Measurements from ENCODE around the gene TSPEAR. TPM values are rescaled to one million over a fixed set of nuclear protein-coding genes. Genes with fewer than 3 reads are reported as not detected.
"Not testable (repeated sequence)": the region's sequence is repeated elsewhere in the genome, so short reads cannot be mapped to it uniquely, and the experiment has no call there.

The TSPEAR gene
- total RNA-seq, 1 donor from 2014 or later: not detected

GRCh38 chr21:44702111-44702972 lies 9.0 kb downstream of the TSPEAR start:
- no peak for DNase-seq (ENCODE audit: low read depth)

DNA sequence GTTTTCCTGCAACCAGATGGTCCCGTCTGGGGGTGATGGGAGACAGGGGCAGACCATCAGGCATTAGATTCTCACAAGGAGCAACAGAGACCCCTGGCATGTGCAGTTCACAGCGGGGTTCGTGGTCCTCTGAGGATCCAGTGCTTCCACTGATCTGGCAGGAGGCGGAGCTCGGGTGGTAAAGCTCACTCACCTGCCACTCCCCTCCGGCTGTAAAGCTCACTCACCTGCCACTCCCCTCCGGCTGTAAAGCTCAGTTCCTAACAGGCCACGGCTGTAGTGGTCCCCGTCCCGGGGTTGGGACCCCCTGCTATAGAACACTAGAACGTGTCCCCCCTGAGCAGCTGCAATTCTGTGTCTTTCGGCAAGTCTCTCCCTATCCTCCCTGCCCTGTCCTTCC lies 9.8 kb downstream of the TSPEAR start:
- DNase-seq (ENCODE audit: low read depth): no peak

GRCh38 chr21:44701023-44701400 lies 10.4 kb downstream of the TSPEAR start:
- no peak for DNase-seq (ENCODE audit: low read depth)

DNA sequence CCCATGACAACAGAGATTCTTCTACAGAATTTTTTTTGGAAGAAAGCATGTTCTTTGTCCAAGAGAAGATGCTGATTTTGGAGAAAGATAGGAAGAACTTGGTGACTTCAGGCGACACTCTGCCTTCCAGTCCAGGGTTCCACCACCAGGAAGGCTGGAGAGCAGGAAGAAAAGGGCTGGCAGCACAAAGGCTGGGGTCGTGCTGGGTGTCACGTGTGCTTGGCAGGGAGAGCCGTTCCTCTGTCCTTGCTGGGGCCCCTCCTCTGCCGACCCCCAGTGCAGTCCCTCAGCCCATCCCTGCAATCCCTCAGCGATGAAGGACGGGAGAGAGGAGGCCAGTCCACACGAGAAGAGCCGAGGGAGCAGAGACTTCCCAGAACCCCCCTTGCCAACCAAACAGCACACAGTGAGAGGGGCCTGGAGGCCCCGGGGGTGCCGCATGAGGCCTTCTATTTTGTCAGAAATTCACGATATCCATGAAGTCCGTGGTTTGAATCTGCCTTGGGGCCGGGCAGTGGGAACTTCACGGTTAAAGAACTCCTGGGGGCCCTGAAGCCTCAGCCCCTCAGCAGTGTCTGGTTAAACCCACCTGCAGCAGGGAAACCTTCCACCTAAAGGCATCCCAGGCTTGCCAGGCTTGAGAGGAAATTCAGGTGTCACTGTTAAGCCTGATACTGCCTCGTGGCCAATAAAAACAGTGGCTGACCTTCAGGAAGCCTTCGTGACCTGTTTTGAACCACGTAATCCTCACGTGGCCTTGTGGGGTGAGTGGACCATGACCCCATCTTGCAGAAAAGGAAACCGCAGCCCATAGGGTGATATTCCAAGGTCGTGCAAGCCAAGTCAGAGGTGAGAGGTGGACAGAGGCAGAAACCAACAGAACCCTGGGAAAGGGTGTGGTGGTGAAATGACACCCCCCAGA lies 11.0 kb downstream of the TSPEAR start:
- DNase-seq (ENCODE audit: low read depth): no peak

DNA sequence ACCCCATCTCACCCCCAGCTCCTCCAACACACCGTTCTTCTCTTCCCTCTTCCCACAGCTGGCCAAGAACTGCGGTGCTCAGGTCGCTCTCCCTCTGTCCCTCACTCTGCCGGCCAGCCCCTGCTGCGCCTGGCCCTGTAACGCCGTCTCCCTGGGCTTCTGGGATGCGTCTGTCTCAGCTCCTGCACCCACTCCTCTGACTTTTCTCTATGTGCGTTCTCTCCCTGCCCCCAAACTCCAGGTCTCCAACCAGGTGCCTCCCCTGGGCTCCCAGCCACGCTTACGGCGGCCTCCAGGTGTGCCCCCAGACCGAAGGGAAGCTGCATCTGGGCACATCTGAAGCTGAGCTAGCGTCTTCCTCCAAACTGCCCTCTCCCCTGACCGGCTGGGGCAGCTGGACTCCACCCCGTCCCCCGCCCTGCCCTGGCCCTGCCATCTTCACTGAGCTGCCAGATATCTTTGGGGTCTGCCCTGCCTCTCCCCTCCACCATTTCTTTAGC lies 11.8 kb downstream of the TSPEAR start:
- no peak for DNase-seq (ENCODE audit: low read depth)

- DNase-seq (ENCODE audit: low read depth): no peak
Measured at GRCh38 chr21:44697811-44698734, 13.3 kb downstream of the TSPEAR start.

DNA sequence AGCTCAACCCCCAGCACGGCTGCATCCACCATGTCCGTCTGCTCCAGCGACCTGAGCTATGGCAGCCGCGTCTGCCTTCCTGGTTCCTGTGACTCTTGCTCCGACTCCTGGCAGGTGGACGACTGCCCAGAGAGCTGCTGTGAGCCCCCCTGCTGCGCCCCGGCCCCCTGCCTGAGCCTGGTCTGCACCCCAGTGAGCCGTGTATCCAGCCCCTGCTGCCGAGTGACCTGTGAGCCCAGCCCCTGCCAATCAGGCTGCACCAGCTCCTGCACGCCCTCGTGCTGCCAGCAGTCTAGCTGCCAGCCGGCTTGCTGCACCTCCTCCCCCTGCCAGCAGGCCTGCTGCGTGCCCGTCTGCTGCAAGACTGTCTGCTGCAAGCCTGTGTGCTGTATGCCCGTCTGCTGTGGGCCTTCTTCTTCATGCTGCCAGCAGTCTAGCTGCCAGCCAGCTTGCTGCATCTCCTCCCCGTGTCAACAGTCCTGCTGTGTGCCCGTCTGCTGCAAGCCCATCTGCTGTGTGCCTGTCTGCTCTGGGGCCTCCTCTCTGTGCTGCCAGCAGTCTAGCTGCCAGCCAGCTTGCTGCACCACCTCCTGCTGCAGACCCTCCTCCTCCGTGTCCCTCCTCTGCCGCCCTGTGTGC lies 14.1 kb downstream of the TSPEAR start, which contains the start of gene KRTAP10-12:
KRTAP10-12 (plus strand) TSS at position 1 of the 639 bp plus-strand sequence; CDS start at position 31, 30 bp downstream.
- not testable (repeated sequence) for DNase-seq (ENCODE audit: low read depth)

DNA sequence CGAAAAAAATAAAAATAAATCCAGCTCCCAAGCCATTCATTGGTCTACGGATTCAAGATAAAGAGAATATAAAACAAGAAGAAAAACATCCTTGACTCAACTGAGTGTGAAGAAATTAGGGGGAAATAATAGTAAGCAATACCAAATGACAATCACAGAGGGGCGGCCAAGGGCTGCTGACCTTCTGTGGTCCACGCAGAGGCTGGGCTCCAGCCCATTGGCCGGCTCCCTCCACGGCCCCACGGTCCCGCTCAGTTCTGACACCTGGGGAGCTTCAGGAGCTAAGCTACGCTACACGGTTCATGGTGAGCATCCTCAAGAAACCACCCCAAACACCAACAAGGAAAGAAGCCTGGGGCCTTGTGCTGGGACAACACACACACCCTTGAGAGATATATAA lies 14.8 kb downstream of the TSPEAR start:
- no peak for DNase-seq (ENCODE audit: low read depth)

- DNase-seq (ENCODE audit: low read depth): no peak
Measured at GRCh38 chr21:44695641-44696040, 15.7 kb downstream of the TSPEAR start.

GRCh38 chr21:44695184-44695583 lies 16.2 kb downstream of the TSPEAR start:
- no peak for DNase-seq (ENCODE audit: low read depth)

- DNase-seq (ENCODE audit: low read depth): no peak
Measured at GRCh38 chr21:44694776-44695175, 16.6 kb downstream of the TSPEAR start.

DNA sequence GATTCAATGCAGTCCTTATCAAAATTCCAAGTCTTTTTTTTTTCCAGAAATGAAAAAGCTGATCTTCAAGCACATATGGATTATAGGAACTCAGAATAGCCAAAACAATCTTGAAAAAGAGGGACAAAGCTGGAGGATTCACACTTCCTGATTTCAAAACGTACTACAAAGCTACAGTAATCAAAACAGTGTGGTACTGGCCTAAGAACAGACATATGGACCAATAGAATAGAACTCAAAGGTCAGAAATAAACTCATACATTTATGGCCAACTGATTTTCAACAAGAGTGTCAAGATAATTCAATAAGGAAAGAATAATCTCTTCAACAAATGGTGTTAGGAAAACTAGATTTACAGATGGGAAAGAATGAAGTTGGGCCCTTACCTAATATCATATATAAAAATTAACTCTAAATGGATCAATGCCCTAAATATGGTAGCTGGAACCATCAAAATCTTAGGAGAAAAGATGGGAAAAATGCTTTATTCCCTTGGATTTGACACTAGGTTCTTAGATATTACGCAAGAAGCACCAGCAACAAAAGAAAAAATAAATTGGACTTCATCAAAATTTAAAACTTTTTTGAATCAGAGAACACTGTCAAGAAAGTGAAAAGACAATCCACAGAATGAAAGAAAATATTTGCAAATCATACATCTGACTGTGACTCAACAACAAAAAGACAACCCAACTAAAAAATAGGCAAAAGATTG lies 18.4 kb downstream of the TSPEAR start:
- no peak for DNase-seq (ENCODE audit: low read depth)

DNA sequence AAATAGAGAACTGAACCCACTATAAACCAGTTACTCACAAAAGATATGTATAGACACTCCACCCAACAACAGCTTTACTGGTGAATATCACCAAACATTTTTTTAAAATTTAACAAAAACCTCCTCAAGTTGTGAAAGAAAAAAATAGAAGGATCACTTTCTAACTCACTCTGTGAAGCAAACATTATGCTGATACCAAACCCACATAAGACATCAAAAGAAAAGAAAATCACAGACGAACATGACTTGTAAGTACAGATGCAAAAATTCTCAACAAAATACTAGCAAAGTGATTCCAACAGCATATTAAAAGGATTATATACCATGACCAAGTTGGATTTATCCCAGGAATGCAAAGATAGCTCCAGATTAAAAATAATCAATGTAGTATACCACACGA lies 19.7 kb downstream of the TSPEAR start:
- DNase-seq (ENCODE audit: low read depth): no peak

DNA sequence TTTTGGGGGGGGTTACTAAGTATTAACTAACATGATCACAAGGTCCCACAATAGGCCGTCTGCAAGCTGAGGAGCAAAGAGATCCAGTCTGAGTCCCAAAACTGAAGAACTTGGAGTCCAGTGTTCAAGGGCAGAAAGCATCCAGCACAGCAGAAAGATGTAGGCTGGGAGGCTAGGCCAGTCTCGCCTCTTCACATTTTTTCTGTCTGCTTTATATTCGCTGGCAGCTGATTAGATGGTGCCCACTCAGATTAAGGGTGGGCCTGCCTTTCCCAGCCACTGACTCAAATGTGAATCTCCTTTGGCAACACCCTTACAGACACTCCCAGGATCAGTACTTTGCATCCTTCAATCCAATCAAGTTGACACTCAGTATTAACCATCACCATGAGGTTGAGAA lies 21.6 kb downstream of the TSPEAR start:
- DNase-seq (ENCODE audit: low read depth): not testable (repeated sequence)

- DNase-seq (ENCODE audit: low read depth): no peak
Measured at GRCh38 chr21:44687671-44688070, 23.7 kb downstream of the TSPEAR start.

DNA sequence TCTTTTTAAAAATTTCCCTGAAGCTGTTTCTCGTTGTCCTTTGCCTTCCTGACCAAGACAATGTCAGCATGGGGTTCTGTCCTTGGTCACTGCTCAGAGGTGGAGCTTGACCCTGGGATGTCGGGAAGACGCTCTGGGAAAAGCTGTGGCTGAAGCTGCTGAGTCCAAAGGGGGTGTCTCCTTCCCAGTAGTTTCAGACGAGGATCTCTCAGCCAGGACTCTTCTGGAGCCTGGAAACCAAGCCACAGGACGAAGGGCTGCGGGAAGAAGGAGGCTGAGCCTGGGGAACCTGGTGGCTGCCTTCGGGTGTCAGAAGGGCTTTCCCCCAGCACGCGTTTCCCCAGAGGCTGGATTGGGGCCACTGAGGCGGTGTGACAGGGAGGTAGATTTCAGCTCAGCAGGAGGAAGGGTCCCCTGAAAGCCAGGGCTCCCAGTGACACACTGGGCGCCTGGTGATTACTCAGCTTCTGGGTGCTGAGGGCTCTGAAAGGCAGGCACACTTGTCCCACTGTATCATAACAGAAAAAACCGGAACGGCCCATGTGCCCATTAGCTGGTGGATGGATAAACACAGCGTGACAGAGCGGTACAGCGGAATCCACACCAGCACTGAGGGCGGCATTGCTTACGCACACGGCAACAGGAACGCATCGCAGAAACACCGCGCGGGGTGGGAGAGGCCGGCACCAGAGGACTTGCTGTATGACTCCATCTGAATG lies 24.4 kb downstream of the TSPEAR start:
- no peak for DNase-seq (ENCODE audit: low read depth)

- no peak for DNase-seq (ENCODE audit: low read depth)
Measured at GRCh38 chr21:44686000-44686781, 25.2 kb downstream of the TSPEAR start.

- DNase-seq (ENCODE audit: low read depth): not testable (repeated sequence)
Measured at GRCh38 chr21:44685050-44685449, 26.3 kb downstream of the TSPEAR start.

DNA sequence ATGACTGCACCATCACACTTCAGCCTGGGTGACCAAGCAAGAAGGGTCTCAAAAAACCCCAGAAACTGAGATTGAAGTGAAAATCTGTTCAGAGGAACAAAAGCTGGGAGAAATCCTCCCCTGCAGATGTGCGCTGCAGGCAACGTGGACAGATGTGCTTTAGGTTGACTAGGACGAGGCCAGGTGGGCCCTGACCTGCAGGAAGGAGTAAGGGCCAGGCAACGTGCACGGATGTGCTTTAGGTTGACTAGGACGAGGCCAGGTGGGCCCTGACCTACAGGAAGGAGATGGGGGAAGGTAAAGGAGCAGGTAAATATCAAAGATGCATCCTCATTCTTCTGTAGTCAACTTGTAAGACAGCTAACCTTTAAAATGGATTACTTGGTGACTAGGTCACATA lies 26.9 kb downstream of the TSPEAR start:
- DNase-seq (ENCODE audit: low read depth): no peak
